Esophagus mucosa (tissue), 1 donor: Measurements from ENCODE around the gene SEC24B. TPM values are rescaled to one million over a fixed set of nuclear protein-coding genes. Genes with fewer than 3 reads are reported as not detected.

ENCODE experiments used
- ATAC-seq: fragments of 200-7000 bp; cut with Tn5 transposase; one replicate; pipeline ENCODE4 v1.9.1; 2020
- total RNA-seq: library from RNA; stranded (reverse); gene quantifications from one replicate; pipeline ENCODE4 v1.2.4, GENCODE V29; 2023
- donor health status: DM: yes; HTN: yes; CAD: no.

Gene SEC24B
- 23.1 TPM for total RNA-seq

- ATAC-seq = peak; percentile 95
These were observed at the start of gene SEC24B for GRCh38 chr4:109433205-109434006. SEC24B (plus strand) TSS chr4:109433815; CDS start chr4:109433870, 55 bp downstream.

GRCh38 chr4:109383823-109384222, 49.8 kb upstream of the SEC24B start:
- ATAC-seq = no peak

DNA sequence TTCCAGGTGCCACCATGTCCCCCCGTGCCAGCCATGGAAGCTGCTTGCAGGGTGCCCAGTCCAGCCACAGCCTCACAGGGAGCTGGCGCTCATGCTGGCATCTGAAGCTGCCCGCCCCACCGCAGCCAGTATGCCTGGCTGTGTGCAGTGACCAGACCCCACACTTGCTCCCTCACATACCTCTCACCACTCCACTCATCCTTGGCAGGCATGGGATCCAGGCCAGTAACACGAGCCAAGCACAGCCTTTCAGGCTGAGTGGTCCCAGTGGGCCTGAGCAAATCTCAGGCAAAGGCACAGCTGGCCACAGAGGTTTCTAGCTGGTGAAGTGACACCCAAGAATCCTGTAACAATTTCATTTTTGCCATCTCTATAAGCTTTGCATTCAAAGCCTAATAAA, 48.4 kb upstream of the SEC24B start:
- no peak for ATAC-seq

- ATAC-seq = no peak
These were observed 44.1 kb upstream of the SEC24B start for GRCh38 chr4:109389369-109390114.

- ATAC-seq = no peak
These were observed 43.4 kb upstream of the SEC24B start for GRCh38 chr4:109390115-109390768.

GRCh38 chr4:109395694-109396093, 37.9 kb upstream of the SEC24B start:
- no peak for ATAC-seq

GRCh38 chr4:109398928-109399327, 34.7 kb upstream of the SEC24B start:
- ATAC-seq = no peak

DNA sequence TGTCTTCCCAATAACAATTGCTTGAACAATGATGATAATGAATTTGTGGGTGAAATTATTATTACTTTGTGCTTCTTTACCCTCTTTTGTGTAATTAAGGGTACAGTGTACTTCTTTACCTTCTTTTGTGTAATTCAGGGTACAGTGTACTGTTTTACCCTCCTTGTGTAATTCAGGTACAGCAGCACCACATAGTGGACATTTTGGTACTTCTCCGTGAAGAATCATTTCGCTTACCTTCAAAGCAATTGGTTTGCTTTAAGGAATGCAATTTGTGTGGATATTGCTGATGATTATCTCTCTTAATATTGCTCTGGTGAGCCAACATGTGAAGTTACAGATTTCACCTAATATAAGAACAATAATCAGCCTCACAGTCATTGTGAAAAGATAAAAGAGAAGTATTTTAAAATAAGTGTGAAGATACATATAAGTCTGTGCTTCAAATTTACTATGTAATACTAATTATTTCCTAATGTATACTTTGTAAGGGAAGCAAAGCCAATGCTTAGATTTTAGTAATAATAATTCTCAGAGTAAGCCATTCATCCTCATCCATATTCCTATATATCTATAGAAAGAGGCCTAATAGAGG, 27.2 kb upstream of the SEC24B start:
- peak; percentile 60 for ATAC-seq

DNA sequence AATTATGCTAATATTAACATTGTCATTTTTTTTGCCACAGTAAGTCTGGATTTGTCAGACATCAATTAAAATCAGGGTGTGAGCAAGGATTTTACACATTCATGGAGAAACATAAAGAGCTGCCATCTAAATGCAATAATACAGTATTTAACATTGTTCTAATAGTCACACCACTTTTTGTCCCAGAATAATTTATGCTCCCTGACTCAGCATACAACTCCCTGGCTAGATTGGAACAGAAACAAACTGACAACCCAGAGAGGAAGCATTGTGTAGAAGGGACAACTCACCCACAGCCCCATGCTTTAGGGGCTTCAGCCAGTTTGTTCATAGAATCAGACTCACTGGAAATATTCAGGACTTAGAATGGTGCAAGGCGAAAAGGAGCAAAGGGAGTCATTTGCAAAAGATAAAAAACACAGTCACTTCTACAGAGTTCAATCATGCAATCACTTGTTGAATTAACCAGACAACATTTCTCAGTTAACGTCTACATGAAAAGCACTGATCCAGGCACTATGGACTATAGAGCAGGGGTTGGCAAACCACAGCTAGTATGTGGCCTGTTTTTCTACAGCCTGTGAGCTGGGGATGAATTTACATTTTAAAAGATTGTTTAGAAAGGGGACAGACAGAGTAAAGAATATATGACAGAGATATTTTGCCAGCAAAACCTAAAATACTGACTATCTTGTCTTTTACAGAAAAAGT, 26.4 kb upstream of the SEC24B start:
- ATAC-seq = no peak

GRCh38 chr4:109408711-109409110, 24.9 kb upstream of the SEC24B start:
- ATAC-seq = no peak

DNA sequence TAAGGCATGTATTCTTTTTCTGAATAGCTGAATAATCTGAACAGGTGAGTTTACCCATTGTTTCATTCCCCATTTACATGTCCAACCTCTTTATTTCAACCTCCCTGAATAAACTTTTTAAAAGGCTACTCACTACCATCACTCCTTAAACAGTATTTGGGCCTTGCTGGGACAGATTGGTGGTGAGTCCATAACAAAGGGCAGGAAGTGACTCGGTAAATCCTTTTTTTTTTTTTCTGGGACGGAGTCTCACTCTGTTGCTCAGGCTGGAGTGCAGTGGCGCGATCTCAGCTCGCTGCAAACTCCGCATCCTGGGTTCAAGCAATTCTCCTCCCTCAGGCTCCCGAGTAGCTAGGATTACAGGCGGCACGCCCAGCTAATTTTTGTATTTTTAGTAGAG, 23.4 kb upstream of the SEC24B start:
- no peak for ATAC-seq

DNA sequence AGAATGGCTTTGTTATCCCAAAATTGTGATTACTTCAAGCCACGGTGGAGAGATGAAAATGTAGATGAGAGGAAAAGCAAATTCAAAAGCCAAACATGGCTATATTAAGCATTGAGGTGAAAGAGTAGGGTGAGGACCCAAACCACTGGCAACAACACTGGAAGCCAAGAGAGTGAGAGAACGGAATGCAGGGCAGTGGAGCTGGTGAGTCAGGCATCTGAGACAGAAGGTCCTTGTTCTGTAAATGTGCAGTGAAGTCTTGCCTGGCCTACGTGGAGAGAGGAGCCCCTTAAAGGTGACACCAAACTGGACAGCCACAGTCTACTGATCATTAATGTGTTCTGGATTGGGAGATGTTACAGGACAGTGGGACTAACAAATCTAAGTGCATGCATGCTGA, 22.8 kb upstream of the SEC24B start:
- ATAC-seq = no peak

- no peak for ATAC-seq
These were observed 21.7 kb upstream of the SEC24B start for GRCh38 chr4:109411964-109412363.

DNA sequence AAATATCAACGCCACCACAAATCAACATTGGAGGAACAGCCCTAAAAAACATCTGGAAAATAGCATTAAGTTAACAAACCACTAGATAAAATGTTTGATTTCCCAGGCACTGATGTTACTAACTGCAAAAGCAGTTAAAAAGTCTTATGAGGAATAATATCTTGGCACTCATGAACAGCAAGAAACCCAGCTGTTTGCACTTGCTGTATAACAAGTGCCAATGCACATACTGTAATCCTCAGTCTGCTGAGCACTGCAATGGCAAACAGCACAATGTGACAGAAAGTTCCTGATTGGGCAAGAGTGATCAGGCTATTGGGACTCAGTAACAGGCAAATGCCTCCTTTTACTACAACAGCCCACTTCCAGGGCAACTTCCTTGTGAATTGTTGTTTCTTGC, 20.8 kb upstream of the SEC24B start:
- ATAC-seq = no peak

DNA sequence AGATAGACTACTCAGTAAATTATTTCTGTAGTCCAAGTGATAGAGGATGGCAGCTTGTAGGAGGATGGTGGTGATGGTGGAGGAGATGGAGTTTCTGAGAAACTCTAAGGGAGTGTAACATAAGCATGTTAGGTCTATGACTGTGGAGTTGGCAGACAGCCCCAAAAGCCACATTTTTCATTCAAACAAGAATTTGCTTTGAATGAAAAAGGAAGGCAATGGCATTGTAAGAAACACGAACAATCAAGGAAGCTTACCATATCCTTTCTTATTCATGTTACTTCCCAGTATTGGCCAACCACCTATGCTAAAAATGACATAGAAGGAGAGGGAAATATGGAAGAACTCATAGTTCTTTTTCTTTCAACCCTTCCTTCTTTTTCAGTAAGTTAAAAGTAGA, 18.7 kb upstream of the SEC24B start:
- no peak for ATAC-seq

DNA sequence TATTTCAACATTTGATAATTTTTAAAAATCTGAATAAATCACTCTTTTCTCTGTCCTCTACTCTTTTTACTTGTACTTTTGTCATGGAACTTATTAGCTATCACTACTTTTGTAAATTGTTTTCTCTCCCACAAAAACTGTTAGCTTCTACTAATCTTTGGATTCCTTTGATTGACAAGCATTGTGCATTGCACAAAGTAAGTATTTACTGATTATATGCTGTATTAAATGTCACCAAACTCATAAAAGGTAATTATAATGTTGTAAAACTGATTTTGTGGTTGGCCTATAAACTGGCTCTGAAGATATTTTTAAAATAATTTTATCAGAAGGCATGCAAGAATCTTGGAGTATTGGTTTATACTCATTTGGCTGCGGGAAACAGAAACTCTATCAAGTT, 15.0 kb upstream of the SEC24B start:
- no peak for ATAC-seq

GRCh38 chr4:109419679-109420078, 13.9 kb upstream of the SEC24B start:
- no peak for ATAC-seq

DNA sequence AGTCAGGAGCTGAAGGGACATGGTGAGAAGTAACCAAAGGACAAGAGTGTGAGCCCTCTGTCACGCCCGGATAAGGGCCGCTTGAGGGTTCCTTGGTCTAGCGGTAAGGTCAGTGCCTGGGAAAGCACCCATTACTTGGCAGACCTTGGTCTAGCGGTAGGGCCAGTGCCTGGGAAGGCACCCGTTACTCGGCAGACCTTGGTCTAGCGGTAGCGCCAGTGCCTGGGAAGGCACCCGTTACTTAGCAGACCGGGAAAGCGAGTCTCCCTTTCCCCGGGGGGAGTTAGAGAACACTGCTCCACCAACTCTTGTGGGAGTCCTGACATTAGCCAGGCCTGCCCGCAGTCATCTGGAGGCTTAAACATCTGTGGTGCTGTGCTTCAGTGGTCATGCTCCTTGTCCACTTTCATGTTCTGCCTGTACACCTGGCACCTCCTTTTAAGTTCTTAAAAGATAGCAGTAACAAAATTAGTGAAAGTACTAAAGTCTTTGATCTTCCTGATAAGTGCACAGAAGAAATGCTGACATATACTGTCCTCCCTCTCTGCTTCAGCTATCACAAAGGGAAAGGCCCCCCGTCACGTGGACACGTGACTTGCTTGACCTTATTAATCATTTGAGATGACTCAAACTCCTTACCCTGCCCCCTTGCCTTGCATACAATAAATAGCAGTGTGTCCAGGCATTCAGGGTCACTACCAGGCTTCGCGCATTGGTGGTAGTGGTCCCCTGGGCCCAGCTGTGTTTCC, 9.3 kb upstream of the SEC24B start:
- ATAC-seq = no peak

DNA sequence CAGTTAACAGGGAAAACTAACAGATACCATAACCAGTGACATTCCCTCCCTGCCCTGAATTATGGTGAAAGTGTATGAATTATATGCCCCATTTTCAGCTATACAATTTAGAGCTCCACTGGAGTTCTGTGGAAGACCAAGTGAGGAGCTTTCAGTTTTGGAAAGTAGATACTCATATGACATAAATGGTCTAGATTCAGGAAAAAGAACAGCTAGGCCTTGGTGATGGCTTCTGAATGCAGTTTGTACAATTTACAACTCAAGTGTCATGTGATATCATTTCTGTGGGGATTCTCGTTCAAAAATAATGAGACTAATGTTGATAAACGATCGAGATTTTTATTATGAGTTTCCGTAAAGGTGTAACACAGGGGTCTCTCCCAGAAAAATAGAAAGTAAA, 8.2 kb upstream of the SEC24B start:
- ATAC-seq = no peak

- ATAC-seq = no peak
These were observed 4.1 kb upstream of the SEC24B start for GRCh38 chr4:109429545-109429944.

DNA sequence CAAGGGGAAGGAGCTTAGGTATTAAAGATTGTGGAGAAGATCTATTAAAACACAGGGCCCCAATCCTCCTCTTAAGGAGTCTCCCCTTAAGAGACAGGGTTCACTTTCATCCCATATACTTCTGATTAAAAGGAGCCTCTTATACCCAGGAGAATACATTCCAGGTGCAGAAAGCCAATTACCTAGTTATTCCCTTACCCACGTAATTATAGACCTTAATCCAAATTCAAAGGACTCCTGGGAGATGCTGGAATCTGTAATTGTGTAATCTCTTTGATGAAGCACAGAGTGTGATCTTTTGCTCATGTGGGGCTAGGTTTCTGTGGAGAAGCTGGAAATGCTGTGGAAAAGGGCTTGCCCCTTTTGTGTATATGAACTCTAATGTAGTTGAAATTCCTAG, 1.4 kb upstream of the SEC24B start:
- no peak for ATAC-seq

DNA sequence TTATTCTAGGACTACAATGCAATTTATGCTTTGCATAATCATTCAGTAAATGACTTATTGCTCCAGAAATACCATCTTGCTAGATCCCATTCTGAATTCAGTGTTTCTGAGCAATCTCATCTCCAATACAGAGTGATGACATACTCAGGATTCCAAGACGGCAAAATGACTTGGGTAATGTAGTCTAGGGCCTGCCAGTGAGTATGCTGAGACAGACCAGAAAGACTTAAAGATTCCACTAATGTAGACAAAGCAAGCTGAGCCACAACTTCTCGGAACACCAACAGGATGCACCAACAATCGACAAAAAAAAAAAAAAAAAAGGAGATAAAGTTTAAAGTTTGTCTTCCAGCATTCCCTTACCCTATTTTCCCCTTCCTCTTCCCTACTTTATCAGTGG, 919 bp upstream of the SEC24B start:
- ATAC-seq = no peak
